Skin epidermis (tissue), 12 donors: ENCODE data around the gene C6orf47.

ENCODE experiments used
- H3K27ac ChIP-seq, 21 experiments: fragments of 200-600 bp; sonication (generic) in 11 of 21; one replicate each; pipeline ENCODE4 v1.5.0; 2020; ENCODE audit warnings: mild to moderate bottlenecking in 3 of 21, inconsistent platforms in 2 of 21, moderate library complexity in 2 of 21
- H3K4me3 ChIP-seq, 7 experiments: fragments of 200-600 bp; sonication (generic) in 2 of 7; one replicate each; pipeline ENCODE4 v1.5.0; 2020; ENCODE audit warnings: inconsistent platforms in 2 of 7, mild to moderate bottlenecking in 2 of 7, moderate library complexity in 1 of 7

The C6orf47 gene

DNA sequence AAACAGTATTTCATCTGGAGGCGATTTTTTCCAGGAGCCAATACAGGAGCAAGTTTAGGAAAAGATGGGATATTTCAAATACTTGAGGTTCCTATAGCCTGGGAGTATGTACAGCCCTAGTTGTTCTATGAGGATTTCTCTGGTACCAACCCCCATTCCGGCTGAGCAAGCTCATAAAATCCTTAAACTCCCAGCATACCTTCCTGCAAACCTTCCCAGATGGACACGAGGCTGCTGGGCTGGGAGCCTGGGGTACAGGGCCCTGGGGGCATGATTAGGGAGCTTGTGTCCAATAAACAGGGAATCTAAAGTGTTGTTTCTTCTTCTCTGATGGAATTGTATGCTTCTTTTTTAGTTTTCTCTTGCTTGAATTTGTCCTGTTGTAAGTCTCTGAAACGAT is 38.6 kb downstream of the C6orf47 start:
- Histone ChIP-seq H3K4me3 (peak overlapping the region in 5 of 7 experiments; percentile 76 to 90 (median 82)), H3K27ac (peak overlapping the region in 16 of 21 experiments; percentile 20 to 99 (median 98))

GRCh38 chr6:31621320-31621939 is 39.1 kb downstream of the C6orf47 start:
- H3K4me3 ChIP-seq, result peak overlapping the region; percentile 76 to 96 (median 82)
- H3K27ac ChIP-seq, result peak overlapping the region; percentile 85 to 99 (median 97)

- Histone ChIP-seq H3K27ac (peak within 1 kb of the TSS; percentile 85 to 99 (median 97)), H3K4me3 (peak within 1 kb of the TSS; percentile 76 to 96 (median 82))
Measured at GRCh38 chr6:31620586-31621319, 39.8 kb downstream of the C6orf47 start, which contains the start of gene PRRC2A. TSS of gene PRRC2A (plus strand) at chr6:31620715. CDS start at chr6:31622790, 2,075 bp downstream.

- H3K27ac ChIP-seq, result peak overlapping the region; percentile 68 to 99 (median 97)
- H3K4me3 ChIP-seq, result peak overlapping the region; percentile 76 to 96 (median 82)
Measured at GRCh38 chr6:31619805-31620585, 40.6 kb downstream of the C6orf47 start.

- no peak overlapping the region for H3K27ac ChIP-seq
- H3K4me3 ChIP-seq, result no peak overlapping the region
Measured at GRCh38 chr6:31617010-31617409, 43.6 kb downstream of the C6orf47 start.

DNA sequence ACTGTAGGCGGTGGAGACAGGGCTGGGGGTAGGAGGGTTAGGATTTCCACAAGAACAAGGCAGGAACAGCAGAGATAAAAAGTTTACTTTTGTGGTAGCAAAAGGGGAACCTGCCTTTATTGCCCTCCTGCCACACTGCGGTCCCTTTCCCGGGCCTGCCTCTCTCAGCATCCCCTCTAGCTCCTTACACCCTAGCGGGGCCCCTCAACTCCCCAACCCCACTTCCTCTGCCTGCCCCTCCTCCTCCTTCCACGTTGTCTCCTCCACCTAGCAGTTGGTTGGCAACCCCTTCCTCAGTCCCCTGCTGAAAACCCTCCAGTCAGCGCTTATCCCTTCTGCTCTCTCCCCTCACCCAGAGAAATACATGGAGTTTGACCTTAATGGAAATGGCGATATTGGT is 44.8 kb downstream of the C6orf47 start:
- Histone ChIP-seq H3K27ac (peak overlapping the region in 15 of 21 experiments; percentile 14 to 81 (median 58)), H3K4me3 (peak overlapping the region in 5 of 7 experiments; percentile 3 to 35 (median 9))

- H3K4me3 ChIP-seq, result peak within 1 kb of the TSS in 5 of 7 experiments; percentile 3 to 35 (median 9)
- peak within 1 kb of the TSS in 16 of 21 experiments; percentile 3 to 81 (median 58) for H3K27ac ChIP-seq
Measured at GRCh38 chr6:31614684-31615578, 45.6 kb downstream of the C6orf47 start, which contains the start of gene AIF1. TSS of gene AIF1 (plus strand) at chr6:31615234. CDS start at chr6:31615330, 96 bp downstream.

DNA sequence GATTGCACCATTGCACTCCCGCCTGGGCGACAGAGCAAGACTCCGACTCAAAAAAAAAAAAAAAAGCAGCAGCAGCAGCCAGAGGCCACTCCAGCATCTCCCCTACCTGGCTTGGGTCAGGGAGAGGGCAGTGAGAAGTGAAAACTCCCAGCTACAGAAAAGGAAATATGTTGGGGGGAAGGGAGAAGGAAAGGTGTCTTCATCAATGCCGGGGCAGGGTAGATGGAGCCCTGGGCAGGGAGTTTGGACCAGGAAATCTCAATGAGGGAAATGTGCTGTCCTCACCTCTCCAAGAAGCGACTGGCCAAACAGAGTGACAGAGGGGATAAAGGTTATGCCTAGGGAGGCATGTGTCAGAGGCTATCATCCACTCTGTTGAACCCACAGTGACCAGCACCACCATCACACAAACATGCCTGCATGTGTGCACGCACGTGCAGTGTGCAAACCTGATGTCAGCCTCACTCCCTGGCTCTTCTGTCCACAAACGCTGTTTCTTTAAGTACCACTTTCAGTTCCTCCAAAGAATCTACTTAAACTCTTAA is 46.4 kb downstream of the C6orf47 start:
- Histone ChIP-seq H3K27ac (peak overlapping the region in 6 of 21 experiments; percentile 13 to 80 (median 57)), H3K4me3 (no peak overlapping the region)

GRCh38 chr6:31610968-31611367 is 49.6 kb downstream of the C6orf47 start:
- Histone ChIP-seq H3K27ac (no peak overlapping the region), H3K4me3 (no peak overlapping the region)

- Histone ChIP-seq H3K4me3 (no peak overlapping the region), H3K27ac (no peak overlapping the region)
Measured at GRCh38 chr6:31609519-31610406, 50.8 kb downstream of the C6orf47 start.
